Kidney (tissue), 14 donors: ENCODE measurements around the gene INTS3. TPM values are rescaled to one million over a fixed set of nuclear protein-coding genes. Genes with fewer than 3 reads are reported as not detected.
A peak's percentile ranks its signal among the peaks of the same experiment; 100 is the strongest.

Source experiments
- DNase-seq, 5 donors: peaks; one replicate each; pipeline ENCODE4 v3.0.0-alpha.2; 2013 to 2020
- FAIRE-seq: peaks from 2 replicates; lab custom pipeline; 2012; peaks lifted over from hg19 to GRCh38; lab: Jason Lieb, UNC
- H3K27ac ChIP-seq, 2 donors: one replicate each; pipeline ENCODE4 v1.7.0; 2013; ENCODE audit warnings: low read depth in 2 of 2, low read length in 2 of 2, inconsistent platforms in 1 of 2
- H3K27me3 ChIP-seq: one replicate; pipeline ENCODE4 v1.7.1; 2013; ENCODE audit warnings: low read length, inconsistent platforms; ENCODE audit not compliant: control insufficient read depth, insufficient read depth
- H3K36me3 ChIP-seq, 3 donors: one replicate each; pipeline versions ENCODE4 v1.7.0 to v1.7.1; 2013; ENCODE audit warnings: low read length in 3 of 3, control low read depth in 1 of 3, inconsistent platforms in 1 of 3; ENCODE audit not compliant: insufficient read depth in 3 of 3, control insufficient read depth in 2 of 3
- H3K4me1 ChIP-seq, 3 donors: one replicate each; pipeline versions ENCODE4 v1.7.0 to v1.7.1; 2013; ENCODE audit warnings: low read length in 3 of 3, inconsistent platforms in 1 of 3, low read depth in 1 of 3; ENCODE audit not compliant: control insufficient read depth in 2 of 3, insufficient read depth in 2 of 3
- H3K4me3 ChIP-seq, 3 donors: one replicate each; pipeline versions ENCODE4 v1.7.0 to v1.8.1; 2013; ENCODE audit warnings: low read length in 3 of 3, control low read depth in 1 of 3, inconsistent platforms in 1 of 3
- H3K9ac ChIP-seq, 3 donors: one replicate each; pipeline versions ENCODE4 v1.7.0 to v1.7.1; 2013; ENCODE audit warnings: low read length in 3 of 3, control low read depth in 1 of 3, inconsistent platforms in 1 of 3
- H3K9me3 ChIP-seq, 3 donors: one replicate each; pipeline versions ENCODE4 v1.7.0 to v1.7.1; 2013; ENCODE audit warnings: low read length in 3 of 3, control low read depth in 1 of 3, inconsistent platforms in 1 of 3; ENCODE audit not compliant: control insufficient read depth in 2 of 3, insufficient read depth in 1 of 3
- CTCF ChIP-seq: IDR thresholded peaks from 3 replicates; pipeline ENCODE4 v1.5.1; 2012; ENCODE audit warnings: mild to moderate bottlenecking, moderate library complexity, borderline replicate concordance; ENCODE audit not compliant: insufficient read depth; ENCODE audit errors: extremely low read depth
- intact Hi-C: fragments of 100-400 bp; cut with DNase I; formaldehyde crosslinking; loops from one replicate; pipeline ENCODE4 v1.11.1; 2022
- polyA plus RNA-seq: library from polyadenylated mRNA; stranded (reverse); fragments of 350-450 nt; fragmentation: Illumina TruSeq; extraction: RNeasy Lipid Tissue Mini Kit (QIAGEN cat#74804); gene quantifications from one replicate; pipeline ENCODE4 v1.2.3, GENCODE V29; 2014; ENCODE audit warnings: low read depth, low replicate concordance; ENCODE audit not compliant: insufficient read depth
- total RNA-seq: library from RNA; stranded (reverse); fragmentation: NEBNext Ultra II Directional; extraction: Animal tissue kit (Norgen Biotek cat#: 25700); gene quantifications from one replicate; pipeline ENCODE4 v1.2.1, GENCODE V29; 2021
- donor health status: control.
- donor health status: control.
- donor health status: control.
- donor health status: control.
- donor health status: control.
- donor health status: DM: yes; HTN: yes; CAD: no.
- donor health status: Normal renal cell carcinoma (clear cell type).

The INTS3 gene
- total and polyA plus RNA-seq, 2 donors from 2014 or later = 42.7 to 74.8 TPM

GRCh38 chr1:153796786-153797659 lies 69.2 kb downstream of the INTS3 start:
- Histone ChIP-seq H3K27me3 (no peaks in the 10 kb centered on the region), H3K9ac (no peak overlapping the region), H3K27ac (no peak overlapping the region), H3K9me3 (no peaks in the 10 kb centered on the region), H3K4me1 (peaks cover 0 to 3% (median 0%) of the 10 kb centered on the region in 3 donors), H3K4me3 (no peak overlapping the region), H3K36me3 (no peaks in the 10 kb centered on the region)
- TF ChIP-seq CTCF = peak; percentile 88
- intact Hi-C loops = loop anchor here (10.0 kb wide), 1 partner anchor 188 kb away; the partner anchor contains the start of gene RAB13
- FAIRE-seq (no peak), DNase-seq (peak in 4 of 5 donors; percentile 72 to 85 (median 80))

GRCh38 chr1:153798468-153798780 lies 70.6 kb downstream of the INTS3 start:
- Histone ChIP-seq H3K27ac (no peak overlapping the region), H3K9me3 (no peaks in the 10 kb centered on the region), H3K9ac (no peak overlapping the region), H3K4me3 (no peak overlapping the region), H3K36me3 (no peaks in the 10 kb centered on the region), H3K27me3 (no peaks in the 10 kb centered on the region), H3K4me1 (peaks cover 0 to 5% (median 0%) of the 10 kb centered on the region in 3 donors)
- TF ChIP-seq CTCF = no peak
- FAIRE-seq = no peak
- DNase-seq = no peak
- intact Hi-C loops = loop anchor here (10.0 kb wide), 1 partner anchor 186 kb away; the partner anchor contains the start of gene RAB13

- no peak overlapping the region for H3K27ac ChIP-seq
- intact Hi-C loops = loop anchor here (10.0 kb wide), 1 partner anchor 186 kb away; the partner anchor contains the start of gene RAB13
- no peak for FAIRE-seq
Measured at GRCh38 chr1:153799016-153799415, 71.2 kb downstream of the INTS3 start.

More at GRCh38 chr1:153799016-153799415, 71.2 kb downstream of the INTS3 start:
- H3K27me3 ChIP-seq = no peaks in the 10 kb centered on the region
- peaks cover 0 to 7% (median 0%) of the 10 kb centered on the region in 3 donors for H3K4me1 ChIP-seq
- H3K9ac ChIP-seq = no peak overlapping the region
- H3K36me3 ChIP-seq = no peaks in the 10 kb centered on the region
- TF ChIP-seq CTCF = no peak
- H3K4me3 ChIP-seq = no peak overlapping the region
- no peak for DNase-seq
- H3K9me3 ChIP-seq = no peaks in the 10 kb centered on the region
